Vagina (tissue), 2 donors: ENCODE results near the gene YDJC. TPM values are rescaled to one million over a fixed set of nuclear protein-coding genes. Genes with fewer than 3 reads are reported as not detected.

Source experiments
- DNase-seq, 2 donors: peaks; one replicate each; pipeline ENCODE4 v3.0.0-alpha.2; 2017; ENCODE audit errors: extremely low spot score in 2 of 2
- H3K27ac ChIP-seq: fragments of 200-600 bp; sonication (generic); one replicate; pipeline ENCODE4 v1.5.1; 2019
- H3K27me3 ChIP-seq: fragments of 200-600 bp; sonication (generic); one replicate; pipeline ENCODE4 v1.5.1; 2019
- H3K36me3 ChIP-seq, 2 donors: fragments of 200-600 bp; sonication (generic); one replicate each; pipeline ENCODE4 v1.5.1; 2017 to 2019
- H3K4me1 ChIP-seq: fragments of 200-600 bp; sonication (generic); one replicate; pipeline ENCODE4 v1.5.1; 2019
- H3K4me3 ChIP-seq, 2 donors: fragments of 200-600 bp; sonication (generic); 1 replicate in 1 of 2; 2 replicates in 1 of 2; pipeline ENCODE4 v1.5.1; 2016 to 2019
- H3K9me3 ChIP-seq: fragments of 200-600 bp; sonication (generic); one replicate; pipeline ENCODE4 v1.5.1; 2019
- POLR2A ChIP-seq, 2 donors: fragments of 450-650 bp; IDR thresholded peaks; one replicate each; pipeline ENCODE4 v1.6.1; 2017; ENCODE audit warnings: antibody characterized with exemption in 2 of 2, mild to moderate bottlenecking in 2 of 2, moderate library complexity in 2 of 2
- POLR2AphosphoS5 ChIP-seq, 2 donors: sonication (generic); formaldehyde crosslinking; IDR thresholded peaks; one replicate each; pipeline ENCODE4 v1.9.0; 2017; ENCODE audit warnings: antibody characterized with exemption in 2 of 2, mild to moderate bottlenecking in 2 of 2, low read depth in 1 of 2; ENCODE audit not compliant: insufficient read depth in 1 of 2
- intact Hi-C: fragments of 100-400 bp; cut with DNase I; formaldehyde crosslinking; loops from one replicate; pipeline ENCODE4 v1.15.1; 2023
- total RNA-seq: library from RNA; depleted of rRNA; stranded (reverse); fragments of >200 nt; gene quantifications from one replicate; pipeline ENCODE4 v1.2.3, GENCODE V29; 2016
- TF ChIP-seq, protein P1 (sequence below), 3 experiments: fragments of 450-650 bp in 2 of 3; fragments of 200-600 bp in 1 of 3; sonication (generic) in 1 of 3; IDR thresholded peaks; one replicate each; pipeline ENCODE4 v1.5.1; 2017 to 2019; ENCODE audit warnings: antibody characterized with exemption in 3 of 3, mild to moderate bottlenecking in 2 of 3, moderate library complexity in 2 of 3

Gene YDJC
- total RNA-seq, 1 donor from 2014 or later, result 22.6 TPM

- Histone ChIP-seq H3K36me3 (peaks cover 0 to 53% of the 10 kb centered on the region in 2 donors), H3K9me3 (no peaks in the 10 kb centered on the region), H3K27ac (no peak overlapping the region), H3K4me1 (no peaks in the 10 kb centered on the region), H3K4me3 (no peak overlapping the region), H3K27me3 (no peaks in the 10 kb centered on the region)
- intact Hi-C loops, result no loop called here
- TF ChIP-seq POLR2AphosphoS5 (IDR thresholded peaks at IDR 0.05; ENCODE audit: insufficient read depth in 1 of 2, low read depth in 1 of 2) (no peak), POLR2A (IDR thresholded peaks at IDR 0.05) (no peak)
- TF ChIP-seq, protein P1, sequence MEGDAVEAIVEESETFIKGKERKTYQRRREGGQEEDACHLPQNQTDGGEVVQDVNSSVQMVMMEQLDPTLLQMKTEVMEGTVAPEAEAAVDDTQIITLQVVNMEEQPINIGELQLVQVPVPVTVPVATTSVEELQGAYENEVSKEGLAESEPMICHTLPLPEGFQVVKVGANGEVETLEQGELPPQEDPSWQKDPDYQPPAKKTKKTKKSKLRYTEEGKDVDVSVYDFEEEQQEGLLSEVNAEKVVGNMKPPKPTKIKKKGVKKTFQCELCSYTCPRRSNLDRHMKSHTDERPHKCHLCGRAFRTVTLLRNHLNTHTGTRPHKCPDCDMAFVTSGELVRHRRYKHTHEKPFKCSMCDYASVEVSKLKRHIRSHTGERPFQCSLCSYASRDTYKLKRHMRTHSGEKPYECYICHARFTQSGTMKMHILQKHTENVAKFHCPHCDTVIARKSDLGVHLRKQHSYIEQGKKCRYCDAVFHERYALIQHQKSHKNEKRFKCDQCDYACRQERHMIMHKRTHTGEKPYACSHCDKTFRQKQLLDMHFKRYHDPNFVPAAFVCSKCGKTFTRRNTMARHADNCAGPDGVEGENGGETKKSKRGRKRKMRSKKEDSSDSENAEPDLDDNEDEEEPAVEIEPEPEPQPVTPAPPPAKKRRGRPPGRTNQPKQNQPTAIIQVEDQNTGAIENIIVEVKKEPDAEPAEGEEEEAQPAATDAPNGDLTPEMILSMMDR (IDR thresholded peaks at IDR 0.05), result no peak
- DNase-seq, result no peak
Observed at GRCh38 chr22:21673534-21674321, 43.9 kb upstream of the YDJC start.

DNA sequence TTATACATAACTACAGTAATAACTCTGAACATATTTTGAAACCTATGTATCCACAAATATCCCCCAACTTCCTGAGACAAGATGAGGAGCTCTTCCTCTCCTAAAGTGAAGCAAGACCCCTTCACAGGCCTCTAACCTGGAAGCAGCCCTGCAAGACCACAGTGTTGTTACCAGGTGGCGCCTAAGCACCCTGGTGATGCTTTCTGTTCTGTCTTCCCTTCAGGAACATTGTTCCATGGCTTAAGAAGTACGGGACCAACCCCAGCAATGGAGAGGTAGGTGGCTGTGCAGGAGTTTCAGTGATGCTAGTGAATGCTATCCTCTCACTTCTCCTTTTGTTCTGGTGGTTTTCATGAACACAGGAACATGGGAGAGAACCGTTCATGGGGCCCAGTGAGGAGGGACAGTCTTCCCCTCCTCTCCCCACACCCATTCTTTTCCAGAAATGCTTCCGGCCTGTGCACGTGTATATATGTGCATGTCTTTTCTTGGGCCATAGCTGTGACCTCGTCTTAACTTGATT is 42.3 kb upstream of the YDJC start:
- no peaks in the 10 kb centered on the region for H3K9me3 ChIP-seq
- H3K36me3 ChIP-seq, result peaks cover 0 to 42% of the 10 kb centered on the region in 2 donors
- H3K4me1 ChIP-seq, result peaks cover 10% of the 10 kb centered on the region
- TF ChIP-seq, protein P1 (IDR thresholded peaks at IDR 0.05), result no peak
- TF ChIP-seq POLR2A (IDR thresholded peaks at IDR 0.05) (no peak), POLR2AphosphoS5 (IDR thresholded peaks at IDR 0.05; ENCODE audit: insufficient read depth in 1 of 2, low read depth in 1 of 2) (no peak)
- intact Hi-C loops, result no loop called here
- no peak overlapping the region for H3K4me3 ChIP-seq
- H3K27ac ChIP-seq, result no peak overlapping the region
- no peaks in the 10 kb centered on the region for H3K27me3 ChIP-seq
- no peak for DNase-seq

DNA sequence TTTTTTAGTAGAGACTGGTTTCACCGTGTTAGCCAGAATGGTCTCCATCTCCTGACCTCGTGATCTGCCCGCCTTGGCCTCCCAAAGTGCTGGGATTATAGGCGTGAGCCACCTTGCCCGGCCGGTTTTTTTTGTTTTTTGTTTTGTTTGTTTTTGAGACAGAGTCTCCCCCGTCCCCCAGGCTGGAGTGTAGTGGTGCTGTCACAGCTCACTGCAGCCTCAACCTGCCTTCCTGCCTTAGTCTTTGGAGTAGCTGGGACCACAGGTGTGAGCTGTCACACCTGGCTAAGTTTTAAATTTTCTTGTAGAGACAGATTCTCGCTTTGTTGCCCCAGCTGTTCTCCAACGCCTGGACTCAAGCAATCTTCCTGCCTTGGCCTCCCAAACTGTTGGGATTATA is 39.2 kb upstream of the YDJC start:
- no peak overlapping the region for H3K4me3 ChIP-seq
- H3K27me3 ChIP-seq, result no peaks in the 10 kb centered on the region
- no peak for DNase-seq
- H3K9me3 ChIP-seq, result no peaks in the 10 kb centered on the region
- H3K36me3 ChIP-seq, result peaks cover 0 to 28% of the 10 kb centered on the region in 2 donors
- TF ChIP-seq POLR2A (IDR thresholded peaks at IDR 0.05) (no peak), POLR2AphosphoS5 (IDR thresholded peaks at IDR 0.05; ENCODE audit: insufficient read depth in 1 of 2, low read depth in 1 of 2) (no peak)
- TF ChIP-seq, protein P1 (IDR thresholded peaks at IDR 0.05), result no peak
- peaks cover 23% of the 10 kb centered on the region for H3K4me1 ChIP-seq
- H3K27ac ChIP-seq, result no peak overlapping the region
- intact Hi-C loops, result no loop called here

- intact Hi-C loops, result no loop called here
- TF ChIP-seq POLR2A (IDR thresholded peaks at IDR 0.05), result no peak
- TF ChIP-seq, protein P1 (IDR thresholded peaks at IDR 0.05), result no peak
- TF ChIP-seq POLR2AphosphoS5 (IDR thresholded peaks at IDR 0.05; ENCODE audit: insufficient read depth in 1 of 2, low read depth in 1 of 2), result no peak
- Histone ChIP-seq H3K9me3 (no peaks in the 10 kb centered on the region), H3K4me1 (peaks cover 23% of the 10 kb centered on the region), H3K4me3 (peak overlapping the region; percentile 64 to 74), H3K36me3 (peaks cover 0 to 12% of the 10 kb centered on the region in 2 donors), H3K27me3 (no peaks in the 10 kb centered on the region), H3K27ac (peak overlapping the region; percentile 79)
- DNase-seq, result no peak
Observed at GRCh38 chr22:21666786-21667185, 37.0 kb upstream of the YDJC start.
